H9 (cell line): ENCODE data around the gene SFI1. TPM values are rescaled to one million over a fixed set of nuclear protein-coding genes. Genes with fewer than 3 reads are reported as not detected.

Experiments used
- DNase-seq: peaks from one replicate; pipeline ENCODE4 v3.0.0-alpha.2; 2017
- H2AFZ ChIP-seq: one replicate; pipeline ENCODE4 v1.6.1; 2013; ENCODE audit warnings: mild to moderate bottlenecking, low read length, control low read depth, moderate library complexity
- H2AK5ac ChIP-seq: 2 replicates; pipeline ENCODE4 v1.6.1; 2013; ENCODE audit warnings: low read length, control low read depth, mixed read lengths; ENCODE audit not compliant: insufficient read length
- H2BK120ac ChIP-seq: one replicate; pipeline ENCODE4 v1.6.1; 2013; ENCODE audit warnings: low read depth, mild to moderate bottlenecking, low read length, control low read depth, inconsistent platforms; ENCODE audit not compliant: poor library complexity, severe bottlenecking
- H2BK12ac ChIP-seq: 2 replicates; pipeline ENCODE4 v1.6.1; 2013; ENCODE audit warnings: low read length, control low read depth, mixed read lengths, low read depth; ENCODE audit not compliant: insufficient read length
- H2BK15ac ChIP-seq: 2 replicates; pipeline ENCODE4 v1.6.1; 2013; ENCODE audit warnings: low read depth, low read length, control low read depth
- H2BK20ac ChIP-seq: one replicate; pipeline ENCODE4 v1.6.1; 2013; ENCODE audit warnings: low read depth, mild to moderate bottlenecking, low read length, control low read depth, inconsistent platforms; ENCODE audit not compliant: poor library complexity, severe bottlenecking
- H2BK5ac ChIP-seq: 2 replicates; pipeline ENCODE4 v1.6.1; 2013; ENCODE audit warnings: low read length, control low read depth, mixed read lengths; ENCODE audit not compliant: insufficient read length
- H3K14ac ChIP-seq: 2 replicates; pipeline ENCODE4 v1.6.1; 2013; ENCODE audit warnings: low read length, control low read depth; ENCODE audit not compliant: insufficient read depth
- H3K18ac ChIP-seq: 2 replicates; pipeline ENCODE4 v1.6.1; 2013; ENCODE audit warnings: low read depth, mild to moderate bottlenecking, mixed read lengths, low read length, control low read depth; ENCODE audit not compliant: insufficient read length
- H3K23ac ChIP-seq: 2 replicates; pipeline ENCODE4 v1.6.1; 2013; ENCODE audit warnings: low read length, control low read depth, mixed read lengths, low read depth; ENCODE audit not compliant: insufficient read length
- H3K23me2 ChIP-seq: 2 replicates; pipeline ENCODE4 v1.6.1; 2013; ENCODE audit warnings: low read depth, mild to moderate bottlenecking, mixed read lengths, low read length, control low read depth; ENCODE audit not compliant: insufficient read length, poor library complexity, severe bottlenecking
- H3K27ac ChIP-seq: 2 replicates; pipeline ENCODE4 v1.5.1; 2013; ENCODE audit warnings: low read length, control low read depth, mixed read lengths, low read depth; ENCODE audit not compliant: insufficient read length
- H3K27me3 ChIP-seq: 2 replicates; pipeline ENCODE4 v1.6.1; 2013; ENCODE audit warnings: low read length, control low read depth, inconsistent platforms; ENCODE audit not compliant: insufficient read depth
- H3K4ac ChIP-seq: 2 replicates; pipeline ENCODE4 v1.6.1; 2013; ENCODE audit warnings: low read depth, mild to moderate bottlenecking, control low read depth, inconsistent platforms, low read length, moderate library complexity
- H3K4me1 ChIP-seq: 2 replicates; pipeline ENCODE4 v1.6.1; 2013; ENCODE audit warnings: low read length, control low read depth, inconsistent platforms; ENCODE audit not compliant: insufficient read depth
- H3K4me2 ChIP-seq: 2 replicates; pipeline ENCODE4 v1.6.1; 2013; ENCODE audit warnings: low read length, control low read depth, mixed read lengths; ENCODE audit not compliant: insufficient read length, insufficient read depth
- H3K56ac ChIP-seq: 2 replicates; pipeline ENCODE4 v1.6.1; 2013; ENCODE audit warnings: low read depth, mild to moderate bottlenecking, mixed read lengths, low read length, control low read depth; ENCODE audit not compliant: insufficient read length
- H3K79me1 ChIP-seq: 2 replicates; pipeline ENCODE4 v1.6.1; 2013; ENCODE audit warnings: low read depth, mild to moderate bottlenecking, moderate library complexity, low read length, control low read depth, inconsistent platforms; ENCODE audit not compliant: insufficient read depth, poor library complexity, severe bottlenecking
- H3K79me2 ChIP-seq: 2 replicates; pipeline ENCODE4 v1.6.1; 2013; ENCODE audit warnings: low read length, control low read depth, inconsistent platforms; ENCODE audit not compliant: insufficient read depth
- H3K9ac ChIP-seq: 2 replicates; pipeline ENCODE4 v1.6.1; 2013; ENCODE audit warnings: low read length, control low read depth, mixed read lengths; ENCODE audit not compliant: insufficient read length; ENCODE audit errors: extremely low read depth
- H3K9me3 ChIP-seq: one replicate; pipeline ENCODE4 v1.6.1; 2013; ENCODE audit warnings: low read depth, low read length, inconsistent platforms; ENCODE audit not compliant: control insufficient read depth
- H3T11ph ChIP-seq: one replicate; pipeline ENCODE4 v1.6.1; 2013; ENCODE audit warnings: mild to moderate bottlenecking, low read length, control low read depth, inconsistent platforms
- H4K20me1 ChIP-seq: one replicate; pipeline ENCODE4 v1.6.1; 2013; ENCODE audit not compliant: control insufficient read depth, insufficient read length, insufficient read depth
- H4K5ac ChIP-seq: 2 replicates; pipeline ENCODE4 v1.6.1; 2013; ENCODE audit warnings: low read depth, mild to moderate bottlenecking, mixed read lengths, low read length, control low read depth; ENCODE audit not compliant: insufficient read length
- H4K8ac ChIP-seq: replicated peaks from 2 replicates; pipeline ENCODE4 v1.6.1; 2013; ENCODE audit warnings: low read length, control low read depth, mixed read lengths, low read depth; ENCODE audit not compliant: insufficient read length
- H4K91ac ChIP-seq: 2 replicates; pipeline ENCODE4 v1.6.1; 2013; ENCODE audit warnings: low read depth, mild to moderate bottlenecking, moderate library complexity, mixed read lengths, low read length, control low read depth; ENCODE audit not compliant: insufficient read length
- H3K27ac Mint-ChIP-seq, 3 experiments: 2 replicates in 2 of 3; 3 replicates in 1 of 3; pipeline ENCODE4 v1.8.0; 2020 to 2021; ENCODE audit warnings: mixed read lengths in 3 of 3, mild to moderate bottlenecking in 1 of 3, moderate library complexity in 1 of 3
- H3K27me3 Mint-ChIP-seq: 2 replicates; pipeline ENCODE4 v1.8.0; 2021; ENCODE audit warnings: low read depth, mild to moderate bottlenecking, moderate library complexity, mixed read lengths
- H3K36me3 Mint-ChIP-seq, 3 experiments: 2 replicates in 2 of 3; 3 replicates in 1 of 3; pipeline ENCODE4 v1.8.0; 2020 to 2021; ENCODE audit warnings: low read depth in 3 of 3, mixed read lengths in 3 of 3; ENCODE audit not compliant: insufficient read depth in 1 of 3
- H3K4me1 Mint-ChIP-seq, 2 experiments: 2 replicates each; pipeline ENCODE4 v1.8.0; 2020; ENCODE audit warnings: mixed read lengths in 2 of 2
- H3K4me3 Mint-ChIP-seq, 2 experiments: 2 replicates in 1 of 2; 3 replicates in 1 of 2; pipeline ENCODE4 v1.8.0; 2020 to 2021; ENCODE audit warnings: mild to moderate bottlenecking in 2 of 2, mixed read lengths in 2 of 2, moderate library complexity in 1 of 2
- H3K9me3 Mint-ChIP-seq, 2 experiments: 2 replicates in 1 of 2; 3 replicates in 1 of 2; pipeline ENCODE4 v1.8.0; 2020; ENCODE audit warnings: mild to moderate bottlenecking in 2 of 2, mixed read lengths in 2 of 2, moderate library complexity in 1 of 2
- WGBS: extraction: QIAGEN DNeasy Blood & Tissue Kit; methylation state at CpG from one replicate; pipeline ENCODE4 v1.1.7; 2013; ENCODE audit warnings: missing lambda C conversion rate, low lambda C conversion rate, mixed read lengths; ENCODE audit not compliant: insufficient read length; ENCODE audit errors: extremely low coverage; 5-methylcytosine and 5-hydroxymethylcytosine counted together
- total RNA-seq: library from RNA; stranded (reverse); gene quantifications from 2 replicates; pipeline ENCODE4 v1.2.1, GENCODE V29; 2021
- TF ChIP-seq, protein P1 (sequence below): fragments of 200-600 bp; sonication (generic); conservative IDR thresholded peaks from 3 replicates; pipeline ENCODE4 v1.8.0; 2021; ENCODE audit warnings: antibody characterized with exemption, mild to moderate bottlenecking

The SFI1 gene
- total RNA-seq, 1 experiment from 2014 or later: 26.4 TPM

- no peak overlapping the region for H2AK5ac ChIP-seq
- H3K18ac ChIP-seq: no peak overlapping the region
- TF ChIP-seq, protein P1, sequence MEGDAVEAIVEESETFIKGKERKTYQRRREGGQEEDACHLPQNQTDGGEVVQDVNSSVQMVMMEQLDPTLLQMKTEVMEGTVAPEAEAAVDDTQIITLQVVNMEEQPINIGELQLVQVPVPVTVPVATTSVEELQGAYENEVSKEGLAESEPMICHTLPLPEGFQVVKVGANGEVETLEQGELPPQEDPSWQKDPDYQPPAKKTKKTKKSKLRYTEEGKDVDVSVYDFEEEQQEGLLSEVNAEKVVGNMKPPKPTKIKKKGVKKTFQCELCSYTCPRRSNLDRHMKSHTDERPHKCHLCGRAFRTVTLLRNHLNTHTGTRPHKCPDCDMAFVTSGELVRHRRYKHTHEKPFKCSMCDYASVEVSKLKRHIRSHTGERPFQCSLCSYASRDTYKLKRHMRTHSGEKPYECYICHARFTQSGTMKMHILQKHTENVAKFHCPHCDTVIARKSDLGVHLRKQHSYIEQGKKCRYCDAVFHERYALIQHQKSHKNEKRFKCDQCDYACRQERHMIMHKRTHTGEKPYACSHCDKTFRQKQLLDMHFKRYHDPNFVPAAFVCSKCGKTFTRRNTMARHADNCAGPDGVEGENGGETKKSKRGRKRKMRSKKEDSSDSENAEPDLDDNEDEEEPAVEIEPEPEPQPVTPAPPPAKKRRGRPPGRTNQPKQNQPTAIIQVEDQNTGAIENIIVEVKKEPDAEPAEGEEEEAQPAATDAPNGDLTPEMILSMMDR: no peak
- no peak overlapping the region for H3K27ac ChIP-seq
- no peak overlapping the region for H2BK15ac ChIP-seq
- no peak overlapping the region for H2BK12ac ChIP-seq
- H3K4ac ChIP-seq: no peak overlapping the region
- Mint-ChIP-seq H3K27me3 (no peaks in the 10 kb centered on the region), H3K4me1 (peaks cover 17 to 25% of the 10 kb centered on the region in 2 experiments), H3K27ac (peak overlapping the region in 1 of 3 experiments; percentile 87; a peak in 1 of 7 replicates), H3K9me3 (no peaks in the 10 kb centered on the region), H3K36me3 (peaks cover 5 to 37% (median 32%) of the 10 kb centered on the region in 3 experiments; a peak in 6 of 7 replicates), H3K4me3 (no peak overlapping the region)
- no peak overlapping the region for H3K56ac ChIP-seq
- no peak overlapping the region for H3K23ac ChIP-seq
- peaks cover 3% of the 10 kb centered on the region; the same call in 1 of the 2 replicates for H3K79me2 ChIP-seq
- no peaks in the 10 kb centered on the region for H3K23me2 ChIP-seq
- H2BK5ac ChIP-seq: no peak overlapping the region
- WGBS: no CpG with 5 or more reads among the region's 6 CpGs
- H3K4me1 ChIP-seq: peaks cover 2% of the 10 kb centered on the region; the same call in 1 of the 2 replicates
- DNase-seq: no peak
- peaks cover 2% of the 10 kb centered on the region for H3K79me1 ChIP-seq
- no peak overlapping the region for H3K14ac ChIP-seq
- no peak overlapping the region for H4K5ac ChIP-seq
- no peak overlapping the region for H2BK120ac ChIP-seq
- no peaks in the 10 kb centered on the region for H4K20me1 ChIP-seq
- no peaks in the 10 kb centered on the region for H3K27me3 ChIP-seq
- no peak overlapping the region for H2BK20ac ChIP-seq
- no peaks in the 10 kb centered on the region for H3K9me3 ChIP-seq
- no peak overlapping the region for H4K91ac ChIP-seq
- no peak overlapping the region for H3K4me2 ChIP-seq
- H2AFZ ChIP-seq: no peak overlapping the region
- H3T11ph ChIP-seq: no peak overlapping the region
- no peak overlapping the region for H3K9ac ChIP-seq
- no peak overlapping the region for H4K8ac ChIP-seq
These were observed 154.1 kb downstream of the SFI1 start for GRCh38 chr22:31650391-31650790.
